Esophagus muscularis mucosa (tissue), 4 donors: ENCODE data around the gene NAA60.

Experiments used
- EP300 ChIP-seq: sonication (generic); formaldehyde crosslinking; IDR thresholded peaks from one replicate; pipeline ENCODE4 v1.6.1; 2017; ENCODE audit warnings: antibody characterized with exemption
- POLR2A ChIP-seq: fragments of 450-650 bp; IDR thresholded peaks from one replicate; pipeline ENCODE4 v1.6.1; 2017; ENCODE audit warnings: antibody characterized with exemption, moderate library complexity, mild to moderate bottlenecking, low read depth
- POLR2AphosphoS5 ChIP-seq, 2 donors: sonication (generic); formaldehyde crosslinking; IDR thresholded peaks; one replicate each; pipeline ENCODE4 v1.6.1; 2017; ENCODE audit warnings: antibody characterized with exemption in 2 of 2
- TF ChIP-seq, protein P1 (sequence below), 3 experiments: fragments of 200-600 bp in 2 of 3; fragments of 450-650 bp in 1 of 3; sonication (generic) in 2 of 3; IDR thresholded peaks; one replicate each; pipeline ENCODE4 v1.5.1; 2017 to 2019; ENCODE audit warnings: antibody characterized with exemption in 3 of 3, mild to moderate bottlenecking in 2 of 3, moderate library complexity in 1 of 3

- TF ChIP-seq, protein P1, sequence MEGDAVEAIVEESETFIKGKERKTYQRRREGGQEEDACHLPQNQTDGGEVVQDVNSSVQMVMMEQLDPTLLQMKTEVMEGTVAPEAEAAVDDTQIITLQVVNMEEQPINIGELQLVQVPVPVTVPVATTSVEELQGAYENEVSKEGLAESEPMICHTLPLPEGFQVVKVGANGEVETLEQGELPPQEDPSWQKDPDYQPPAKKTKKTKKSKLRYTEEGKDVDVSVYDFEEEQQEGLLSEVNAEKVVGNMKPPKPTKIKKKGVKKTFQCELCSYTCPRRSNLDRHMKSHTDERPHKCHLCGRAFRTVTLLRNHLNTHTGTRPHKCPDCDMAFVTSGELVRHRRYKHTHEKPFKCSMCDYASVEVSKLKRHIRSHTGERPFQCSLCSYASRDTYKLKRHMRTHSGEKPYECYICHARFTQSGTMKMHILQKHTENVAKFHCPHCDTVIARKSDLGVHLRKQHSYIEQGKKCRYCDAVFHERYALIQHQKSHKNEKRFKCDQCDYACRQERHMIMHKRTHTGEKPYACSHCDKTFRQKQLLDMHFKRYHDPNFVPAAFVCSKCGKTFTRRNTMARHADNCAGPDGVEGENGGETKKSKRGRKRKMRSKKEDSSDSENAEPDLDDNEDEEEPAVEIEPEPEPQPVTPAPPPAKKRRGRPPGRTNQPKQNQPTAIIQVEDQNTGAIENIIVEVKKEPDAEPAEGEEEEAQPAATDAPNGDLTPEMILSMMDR (IDR thresholded peaks at IDR 0.05): no peak
- no peak for TF ChIP-seq POLR2A
- TF ChIP-seq POLR2AphosphoS5 (IDR thresholded peaks at IDR 0.05): no peak
- TF ChIP-seq EP300: no peak
Observed at GRCh38 chr16:3509470-3509928, 66.0 kb downstream of the NAA60 start.
